HepG2 (cell line): ENCODE data around the gene MIB2. TPM values are rescaled to one million over a fixed set of nuclear protein-coding genes. Genes with fewer than 3 reads are reported as not detected.

ENCODE experiments used
- AGO1 ChIP-seq: fragments of 200-400 bp; formaldehyde crosslinking; IDR thresholded peaks from 2 replicates; pipeline ENCODE4 v1.6.1; 2017; ENCODE audit warnings: mild to moderate bottlenecking, low read depth, low read length, moderate library complexity; ENCODE audit not compliant: poor library complexity, severe bottlenecking
- ATF4 ChIP-seq, 2 experiments: fragments of 450-650 bp in 1 of 2; sonication (generic) in 1 of 2; formaldehyde crosslinking; IDR thresholded peaks; 2 replicates each; pipeline versions ENCODE4 v1.5.0 to v1.8.0; 2020 to 2022; ENCODE audit warnings: mild to moderate bottlenecking in 1 of 2, missing genetic modification reagents in 1 of 2
- GABPB1 ChIP-seq: IDR thresholded peaks from 2 replicates; pipeline ENCODE4 v1.6.1; 2016; ENCODE audit warnings: mild to moderate bottlenecking, missing genetic modification reagents, moderate library complexity, missing compliant biosample characterization
- GLI4 ChIP-seq: sonication (generic); formaldehyde crosslinking; IDR thresholded peaks from 2 replicates; pipeline ENCODE4 v1.5.1; 2020; ENCODE audit warnings: missing genetic modification reagents, mild to moderate bottlenecking, moderate library complexity, borderline replicate concordance
- HOMEZ ChIP-seq: IDR thresholded peaks from 2 replicates; pipeline ENCODE4 v1.6.1; 2016; ENCODE audit warnings: low read depth
- HOXA5 ChIP-seq: sonication (generic); formaldehyde crosslinking; IDR thresholded peaks from 2 replicates; pipeline ENCODE4 v1.4.0; 2020; ENCODE audit warnings: missing genetic modification reagents
- JUN ChIP-seq: sonication (generic); formaldehyde crosslinking; IDR thresholded peaks from 2 replicates; pipeline ENCODE4 v1.4.0; 2020; ENCODE audit warnings: mild to moderate bottlenecking, missing genetic modification reagents
- MYC ChIP-seq: sonication (generic); formaldehyde crosslinking; IDR thresholded peaks from 2 replicates; pipeline ENCODE4 v1.9.0; 2021; ENCODE audit warnings: missing genetic modification reagents, borderline replicate concordance
- NPAS2 ChIP-seq: sonication (generic); formaldehyde crosslinking; IDR thresholded peaks from 2 replicates; pipeline ENCODE4 v1.8.0; 2022; ENCODE audit warnings: mild to moderate bottlenecking, missing genetic modification reagents, borderline replicate concordance
- PATZ1 ChIP-seq: sonication (generic); formaldehyde crosslinking; IDR thresholded peaks from 2 replicates; pipeline ENCODE4 v1.4.0; 2020; ENCODE audit warnings: missing genetic modification reagents
- STAT5B ChIP-seq: sonication (generic); formaldehyde crosslinking; IDR thresholded peaks from 2 replicates; pipeline ENCODE4 v1.4.0; 2020; ENCODE audit warnings: missing genetic modification reagents
- TEF ChIP-seq: sonication (generic); formaldehyde crosslinking; IDR thresholded peaks from 2 replicates; pipeline ENCODE4 v1.5.0; 2020; ENCODE audit warnings: missing genetic modification reagents
- ZFX ChIP-seq: sonication (generic); formaldehyde crosslinking; IDR thresholded peaks from 2 replicates; pipeline ENCODE4 v1.4.0; 2020; ENCODE audit warnings: mild to moderate bottlenecking, low read depth, missing genetic modification reagents, moderate library complexity
- ZNF563 ChIP-seq: sonication (generic); formaldehyde crosslinking; IDR thresholded peaks from 2 replicates; pipeline ENCODE4 v1.8.0; 2022; ENCODE audit warnings: mild to moderate bottlenecking, moderate library complexity, missing genetic modification reagents
- ZNF687 ChIP-seq: sonication (generic); formaldehyde crosslinking; IDR thresholded peaks from 2 replicates; pipeline ENCODE4 v1.5.1; 2020; ENCODE audit warnings: mild to moderate bottlenecking, missing genetic modification reagents, moderate library complexity
- ZNF770 ChIP-seq: sonication (generic); formaldehyde crosslinking; IDR thresholded peaks from 2 replicates; pipeline ENCODE4 v1.5.0; 2020; ENCODE audit warnings: mild to moderate bottlenecking, missing genetic modification reagents
- ZNF788 ChIP-seq: sonication (generic); formaldehyde crosslinking; IDR thresholded peaks from 2 replicates; pipeline ENCODE4 v1.5.0; 2020; ENCODE audit warnings: mild to moderate bottlenecking, missing genetic modification reagents, borderline replicate concordance
- polyA plus RNA-seq, 8 experiments: library from polyadenylated mRNA; depleted of rRNA in 3 of 8; stranded (reverse) in 7 of 8; unstranded in 1 of 8; fragments of >200 nt; fragmentation: Illumina TruSeq in 4 of 8; extraction: Trizol in 4 of 8; gene quantifications; 2 replicates each; pipeline versions ENCODE4 v1.2.1 to v1.2.3, GENCODE V29; 2011 to 2016; ENCODE audit warnings: low read depth in 4 of 8, missing spikeins in 1 of 8, mixed read lengths in 1 of 8; ENCODE audit not compliant: insufficient read depth in 1 of 8
- total RNA-seq, 5 experiments: library from RNA; depleted of rRNA; stranded (reverse); fragments of >200 nt; fragmentation: Illumina TruSeq; extraction: Trizol; gene quantifications; 2 replicates each; pipeline ENCODE4 v1.2.3, GENCODE V29; 2016; ENCODE audit warnings: low read depth in 1 of 5

MIB2 gene
- total and polyA plus RNA-seq, 2 of the 13 experiments (the other 11 are each of a cell fraction or from before 2014, with no cell fraction given): 19.9 to 30.4 TPM

- TF ChIP-seq STAT5B (CRISPR knock-in tag): no peak
- TF ChIP-seq ZNF563 (CRISPR knock-in tag): no peak
- TF ChIP-seq GLI4: no peak
- peak; percentile 92 for TF ChIP-seq ZNF770 (CRISPR knock-in tag)
- TF ChIP-seq HOXA5 (CRISPR knock-in tag): no peak
- no peak for TF ChIP-seq ATF4 (CRISPR knock-in tag; IDR thresholded peaks at IDR 0.05)
- no peak for TF ChIP-seq NPAS2 (CRISPR knock-in tag)
- TF ChIP-seq GABPB1 (CRISPR knock-in tag): peak; percentile 21; the same call in 1 of the 2 replicates
- TF ChIP-seq JUN: no peak
- TF ChIP-seq ZNF687 (CRISPR knock-in tag): peak; percentile 49
- TF ChIP-seq ZNF788 (CRISPR knock-in tag): no peak
- TF ChIP-seq ZFX (CRISPR knock-in tag): peak; percentile 59; the same call in 1 of the 2 replicates
- no peak for TF ChIP-seq TEF
- no peak for TF ChIP-seq HOMEZ (CRISPR knock-in tag)
- 0 out of 2 replicates have a peak, but pooled peaks have one; percentile 24 for TF ChIP-seq MYC (CRISPR knock-in tag)
- no peak for TF ChIP-seq AGO1
- peak; percentile 46; the same call in 1 of the 2 replicates for TF ChIP-seq PATZ1 (CRISPR knock-in tag)
Measured at GRCh38 chr1:1631782-1632420, 16.6 kb downstream of the MIB2 start, which contains the start of gene MMP23B (continued).
